RKO (cell line): ENCODE data around the gene CNDP2.
"Not testable (repeated sequence)": the region's sequence is repeated elsewhere in the genome, so short reads cannot be mapped to it uniquely, and the experiment has no call there.

Experiments
- DNase-seq: peaks from one replicate; pipeline ENCODE4 v3.0.0-alpha.2; 2016; ENCODE audit warnings: low spot score

CNDP2 gene

DNA sequence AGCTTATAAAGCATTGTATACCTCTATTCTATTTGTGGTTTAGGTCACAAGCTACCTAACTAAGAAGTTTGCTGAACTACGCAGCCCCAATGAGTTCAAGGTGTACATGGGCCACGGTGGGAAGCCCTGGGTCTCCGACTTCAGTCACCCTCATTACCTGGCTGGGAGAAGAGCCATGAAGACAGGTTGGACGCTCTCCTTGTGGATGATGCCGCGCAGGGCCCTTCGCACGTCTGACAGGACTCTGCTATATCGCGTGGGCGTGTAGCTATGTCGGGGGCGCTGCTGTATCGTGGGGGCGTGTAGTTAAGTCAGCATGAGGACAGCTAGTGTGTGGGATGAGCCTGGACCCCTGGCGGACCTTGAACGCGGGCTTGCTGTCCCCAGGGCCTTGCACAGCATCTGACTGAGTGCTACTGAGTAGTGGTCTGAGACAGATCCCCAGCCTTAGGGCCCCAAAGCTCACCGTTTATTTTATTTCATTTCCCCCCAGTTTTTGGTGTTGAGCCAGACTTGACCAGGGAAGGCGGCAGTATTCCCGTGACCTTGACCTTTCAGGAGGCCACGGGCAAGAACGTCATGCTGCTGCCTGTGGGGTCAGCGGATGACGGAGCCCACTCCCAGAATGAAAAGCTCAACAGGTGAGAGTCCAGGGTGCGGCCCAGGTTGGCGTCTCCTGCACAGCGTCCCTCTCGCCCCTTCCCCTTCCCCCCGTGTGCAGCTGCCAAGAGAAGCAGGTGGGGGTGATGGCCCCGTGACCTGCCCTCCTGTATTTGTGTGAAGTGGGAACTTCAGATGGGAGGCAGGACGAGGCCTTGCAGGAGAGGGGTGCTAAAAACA lies 22.5 kb downstream of the CNDP2 start:
- no peak for DNase-seq

DNA sequence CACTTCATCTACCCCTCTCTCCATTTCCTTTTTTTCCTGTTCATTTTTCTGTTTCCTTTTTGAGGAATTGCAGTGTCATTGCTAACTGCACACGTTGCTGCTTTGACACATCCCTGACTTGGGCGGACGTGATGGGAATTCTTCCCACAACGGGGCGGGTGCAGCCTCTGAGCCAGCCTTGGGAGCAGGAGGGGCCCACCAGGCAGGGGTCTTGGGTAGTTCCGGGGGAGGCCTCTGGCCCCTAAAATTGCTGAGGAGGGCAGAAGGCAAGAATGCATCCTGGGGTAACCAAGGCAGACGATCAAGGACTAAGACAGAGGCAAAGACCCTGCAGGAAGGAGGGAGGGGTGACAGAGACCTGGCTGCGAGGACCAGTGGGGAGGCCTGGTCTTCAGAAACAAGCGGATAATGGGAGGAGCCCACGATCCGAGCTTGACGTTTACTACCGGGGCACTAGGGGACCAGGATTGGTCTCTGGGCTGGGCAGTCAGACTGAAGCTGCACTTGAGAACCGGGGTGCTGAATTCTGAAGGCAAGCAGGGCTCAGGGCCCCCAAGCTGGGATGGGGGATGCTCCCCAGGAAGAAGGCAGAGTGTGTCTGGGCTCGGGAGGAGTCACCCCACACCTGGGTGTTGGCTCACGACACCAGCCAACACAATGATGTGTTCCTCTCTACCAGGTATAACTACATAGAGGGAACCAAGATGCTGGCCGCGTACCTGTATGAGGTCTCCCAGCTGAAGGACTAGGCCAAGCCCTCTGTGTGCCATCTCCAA lies 23.3 kb downstream of the CNDP2 start:
- DNase-seq, result no peak

DNA sequence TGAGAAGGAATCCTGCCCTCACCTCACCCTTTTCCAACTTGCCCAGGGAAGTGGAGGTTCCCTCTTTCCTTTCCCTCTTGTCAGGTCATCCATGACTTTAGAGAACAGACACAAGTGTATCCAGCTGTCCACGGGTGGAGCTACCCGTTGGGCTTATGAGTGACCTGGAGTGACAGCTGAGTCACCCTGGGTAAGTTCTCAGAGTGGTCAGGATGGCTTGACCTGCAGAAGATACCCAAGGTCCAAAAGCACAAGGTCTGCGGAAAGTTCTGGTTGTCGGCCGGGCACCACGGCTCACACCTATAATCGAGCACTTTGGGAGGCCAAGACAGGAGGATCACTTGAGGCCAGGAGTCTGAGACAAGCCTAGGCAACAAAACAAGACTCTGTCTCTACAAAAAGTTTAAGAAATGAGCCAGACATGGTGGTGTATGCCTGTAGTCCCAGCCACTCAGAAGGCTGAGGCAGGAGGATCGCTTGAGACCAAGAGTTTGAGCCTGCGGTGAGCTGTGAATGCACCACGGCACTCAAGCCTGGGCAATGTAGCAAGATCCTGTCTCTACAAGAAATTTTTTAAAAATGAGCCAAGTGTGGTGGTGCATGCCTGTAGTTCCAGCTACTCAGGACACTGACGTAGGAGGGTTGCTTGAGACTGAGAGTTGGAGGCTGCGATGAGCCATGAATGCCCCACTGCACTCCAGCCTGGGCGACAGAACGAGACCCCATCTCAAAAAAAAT lies 24.1 kb downstream of the CNDP2 start:
- no peak for DNase-seq

DNA sequence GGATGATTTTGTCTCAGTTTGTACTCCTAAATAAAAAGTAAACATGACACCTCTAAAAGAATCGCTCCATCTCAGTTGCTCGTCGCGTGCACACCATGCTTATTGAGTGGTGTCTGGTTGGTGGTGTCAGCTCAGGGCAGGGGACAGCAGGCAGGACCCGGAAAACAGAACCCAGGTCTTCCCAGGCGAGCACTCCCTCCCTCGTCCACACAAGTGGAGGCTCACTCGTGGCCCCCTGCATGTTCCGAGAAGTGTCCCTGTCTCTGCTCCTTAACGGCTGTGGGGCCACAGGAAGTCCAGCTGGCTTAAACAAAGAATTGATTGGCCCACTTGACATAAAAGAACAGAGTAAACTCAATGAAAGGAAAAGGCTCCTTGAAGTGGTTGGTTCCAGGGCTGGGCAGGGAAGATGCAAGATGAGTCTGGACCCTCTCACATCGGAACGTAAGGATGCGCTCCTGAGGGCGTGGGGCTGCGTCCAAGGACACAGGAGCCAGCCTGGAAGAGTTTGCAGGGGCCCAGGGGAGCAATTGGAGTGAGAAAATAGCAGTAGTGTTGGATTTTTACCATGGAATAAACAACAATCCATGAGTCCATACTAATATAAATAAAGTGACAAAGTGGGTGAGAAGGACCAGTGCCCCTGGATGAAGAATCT lies 25.0 kb downstream of the CNDP2 start:
- no peak for DNase-seq

DNA sequence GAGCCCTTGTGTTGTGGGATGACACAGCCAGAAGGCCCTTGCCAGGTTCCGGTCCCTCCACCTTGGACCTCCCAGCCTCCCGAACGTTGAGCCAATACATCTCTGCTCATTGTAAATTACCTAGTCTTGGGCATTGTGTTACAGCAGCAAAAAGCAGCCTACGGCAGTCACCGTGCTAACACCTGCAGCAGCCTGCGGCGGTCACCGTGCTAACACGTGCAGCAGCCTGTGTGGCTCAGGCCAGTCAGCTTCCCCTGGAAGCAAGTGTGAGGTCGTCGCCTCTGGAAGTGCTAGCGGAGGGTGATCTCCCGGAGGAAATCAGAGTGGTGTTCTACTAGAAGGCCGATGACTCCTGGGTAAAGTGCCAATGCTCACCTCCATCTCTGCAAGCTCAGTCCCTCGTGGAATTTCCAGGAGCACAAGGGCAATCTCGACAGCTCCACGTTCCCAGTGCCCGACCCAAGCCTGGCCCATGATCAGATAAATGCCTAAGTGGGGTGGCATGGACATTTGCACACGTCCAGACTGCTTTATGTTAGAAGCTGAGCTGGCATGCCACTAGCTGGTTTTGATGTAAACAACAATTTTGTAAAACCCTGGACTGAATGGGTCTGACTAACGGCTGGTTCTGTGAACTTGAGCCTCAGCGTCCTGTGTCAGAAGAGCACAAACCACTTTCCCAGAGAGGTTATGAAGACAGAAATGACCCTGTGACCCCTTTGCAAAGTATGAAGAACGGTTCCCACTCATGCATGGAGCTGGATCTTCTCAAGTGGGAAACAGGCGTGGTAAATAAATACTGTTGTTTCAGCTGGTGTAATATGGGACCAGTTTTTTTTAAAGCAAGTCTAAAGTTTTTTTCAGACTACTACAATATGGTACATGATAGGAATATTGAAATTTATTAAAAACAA lies 26.7 kb downstream of the CNDP2 start:
- DNase-seq, result no peak

DNA sequence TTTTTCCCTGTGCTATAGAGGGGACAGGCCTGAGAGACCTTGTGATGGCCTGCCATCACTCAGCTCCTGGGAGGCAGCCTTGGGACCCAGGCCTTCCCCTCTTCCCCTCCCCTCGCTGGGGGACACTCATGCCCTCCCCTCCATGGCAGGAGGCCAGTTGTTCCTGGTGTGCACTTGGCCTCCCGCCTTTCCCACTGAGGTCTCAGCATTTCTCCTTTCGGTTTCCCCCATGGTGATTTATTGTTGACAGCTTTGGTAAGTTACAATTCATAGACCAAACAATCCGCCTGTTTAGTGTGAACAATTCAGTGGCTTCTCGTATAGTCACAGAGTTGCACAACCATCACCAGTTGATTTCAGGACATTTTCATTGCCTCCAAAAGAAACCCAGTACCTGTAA lies 27.9 kb downstream of the CNDP2 start:
- no peak for DNase-seq

DNA sequence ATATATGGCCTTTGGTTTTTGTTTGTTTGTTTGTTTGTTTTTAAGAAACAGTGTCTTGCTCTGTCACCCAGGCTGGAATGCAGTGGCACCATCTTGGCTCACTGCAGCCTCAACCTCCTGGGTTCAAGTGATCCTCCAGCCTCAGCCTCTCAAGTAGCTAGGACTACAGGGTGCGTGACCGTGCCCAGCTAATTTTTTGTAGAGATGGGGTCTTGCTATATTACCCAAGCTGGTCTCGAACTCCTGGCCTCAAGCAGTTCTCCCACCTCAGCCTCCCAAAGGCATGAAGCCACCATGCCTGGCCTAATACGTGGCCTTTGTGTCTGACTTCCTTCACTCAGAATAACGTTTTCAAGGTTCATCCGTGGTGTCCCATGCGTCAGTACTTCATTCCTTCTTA lies 28.8 kb downstream of the CNDP2 start:
- DNase-seq, result not testable (repeated sequence)

DNA sequence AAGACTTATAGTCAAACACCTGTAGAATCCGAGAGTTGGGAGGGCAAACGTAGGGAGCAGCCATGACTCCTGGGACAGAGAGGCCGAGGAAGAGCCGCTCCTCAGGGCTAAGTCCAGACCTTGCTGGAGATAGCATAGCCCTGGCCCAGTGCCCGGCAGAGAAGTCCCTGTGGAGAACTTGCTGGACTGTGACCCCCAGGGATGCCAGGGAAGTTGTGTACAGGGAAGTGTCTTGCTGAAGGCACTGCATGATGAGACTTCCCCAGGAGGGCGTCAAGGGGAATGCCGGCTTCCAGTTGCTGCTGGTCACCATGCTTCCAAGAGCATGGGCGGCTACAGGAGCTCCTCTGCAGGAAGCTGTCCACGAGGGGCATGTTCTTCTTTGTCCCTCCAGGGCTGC lies 29.6 kb downstream of the CNDP2 start:
- DNase-seq, result no peak

DNA sequence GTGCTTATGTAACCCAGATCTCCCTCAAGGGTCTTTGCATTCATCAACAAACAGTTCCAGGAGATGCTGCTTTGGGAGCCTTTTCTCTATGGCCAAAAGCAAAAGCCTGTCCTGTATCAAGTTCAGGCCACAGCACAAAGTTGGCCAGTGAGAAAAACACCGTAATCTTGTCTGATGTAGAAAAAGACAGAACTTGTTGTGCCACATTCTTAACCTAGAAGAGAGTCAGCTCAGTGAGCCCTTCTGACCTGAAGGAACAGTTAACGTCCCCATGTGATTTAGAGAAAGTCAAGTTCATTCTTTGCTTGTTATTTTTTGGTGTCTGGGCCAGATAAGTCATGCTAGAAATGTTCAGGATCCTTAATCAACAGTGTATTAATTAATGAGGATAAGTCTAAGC lies 30.3 kb downstream of the CNDP2 start:
- DNase-seq, result no peak

DNA sequence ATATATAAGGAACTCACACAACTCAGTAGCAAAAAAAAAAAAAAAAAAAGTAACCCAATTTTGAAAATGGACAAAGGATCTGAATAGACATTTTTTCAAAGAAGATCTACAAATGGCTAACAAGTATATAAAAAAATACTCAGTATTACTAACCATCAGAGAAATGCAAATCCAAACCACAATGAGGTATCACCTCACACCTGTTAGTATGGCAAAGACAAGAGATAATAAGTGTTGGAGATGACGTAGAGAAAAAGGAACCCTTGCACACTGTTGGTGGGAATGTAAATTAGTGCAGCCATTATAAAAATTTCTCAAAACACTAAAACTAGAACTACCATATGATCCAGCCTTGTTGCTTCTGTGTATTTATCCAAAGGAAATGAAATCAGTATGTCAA lies 32.3 kb downstream of the CNDP2 start:
- DNase-seq, result no peak

DNA sequence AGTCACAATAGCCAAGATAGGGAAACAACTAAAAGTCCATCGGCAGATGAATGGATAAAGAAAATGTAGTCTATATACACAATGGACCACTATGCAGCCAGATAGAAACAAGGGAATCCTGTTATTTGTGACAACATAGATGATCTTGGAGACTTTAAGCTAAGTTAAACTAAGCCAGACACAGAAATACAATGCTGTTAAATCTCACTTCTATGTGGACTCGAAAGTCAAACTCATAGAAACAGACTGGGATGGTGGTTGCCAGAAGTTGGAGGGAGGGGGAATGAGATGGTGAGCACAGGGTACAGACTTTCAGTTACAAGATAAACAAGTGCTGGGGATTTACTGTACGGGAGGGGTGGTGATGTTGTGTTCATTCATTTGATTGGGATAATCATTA lies 32.8 kb downstream of the CNDP2 start:
- DNase-seq, result no peak

DNA sequence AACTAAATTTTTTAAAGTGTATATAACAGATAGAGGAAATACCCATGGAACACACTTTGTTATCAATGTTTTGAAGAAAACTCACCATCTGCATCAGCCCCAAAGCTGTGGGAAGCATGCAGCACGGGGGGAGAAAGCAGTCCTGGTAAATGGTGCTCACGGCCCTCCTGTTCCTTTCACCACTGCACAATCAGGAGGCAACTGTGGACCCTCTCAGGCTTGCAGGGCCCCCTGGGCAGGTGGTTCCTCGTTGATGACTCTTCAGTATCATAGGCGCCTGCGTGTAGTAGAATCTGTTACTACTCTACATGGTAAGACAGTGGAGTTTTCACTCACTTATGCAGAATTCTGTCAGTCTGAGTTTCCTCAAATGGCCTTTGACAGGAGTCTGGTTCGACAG lies 33.2 kb downstream of the CNDP2 start:
- DNase-seq, result no peak

DNA sequence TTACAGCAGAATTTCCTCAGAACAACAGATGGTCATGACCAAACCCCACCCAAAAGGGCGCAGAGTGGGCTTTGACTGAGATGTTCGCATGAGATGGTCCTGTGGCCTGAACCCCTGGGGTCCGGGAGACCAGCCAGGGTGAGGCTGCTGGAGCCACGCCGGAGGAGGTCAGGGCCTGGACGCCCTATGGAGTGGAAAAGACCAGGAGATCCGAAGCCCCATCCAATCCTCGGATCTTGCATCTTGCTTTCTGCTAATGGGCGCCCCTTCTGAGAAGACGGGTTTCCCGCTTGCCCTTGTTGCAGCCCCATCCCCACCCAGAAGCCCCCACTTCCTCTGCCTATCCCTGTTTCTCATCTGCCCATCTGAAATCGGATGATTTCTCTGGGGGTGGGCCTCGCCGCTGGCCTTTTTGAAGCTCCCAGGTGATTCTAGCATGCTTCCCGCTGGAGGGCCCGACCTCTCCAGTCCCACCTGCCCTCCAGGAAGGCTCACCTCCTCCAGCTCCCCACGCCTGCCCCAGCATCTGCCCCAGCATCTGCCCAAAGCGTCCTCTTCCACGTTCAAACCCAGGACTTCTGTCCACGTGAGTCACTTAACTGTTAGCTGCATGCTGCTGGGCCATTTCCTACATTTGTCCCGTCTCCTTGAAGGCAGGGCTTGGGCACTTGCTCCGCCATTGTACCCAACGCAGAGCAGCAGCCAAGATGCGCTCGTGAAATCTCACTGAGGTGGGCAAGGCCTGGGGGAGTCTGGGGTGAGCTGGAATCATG lies 33.8 kb downstream of the CNDP2 start:
- no peak for DNase-seq

DNA sequence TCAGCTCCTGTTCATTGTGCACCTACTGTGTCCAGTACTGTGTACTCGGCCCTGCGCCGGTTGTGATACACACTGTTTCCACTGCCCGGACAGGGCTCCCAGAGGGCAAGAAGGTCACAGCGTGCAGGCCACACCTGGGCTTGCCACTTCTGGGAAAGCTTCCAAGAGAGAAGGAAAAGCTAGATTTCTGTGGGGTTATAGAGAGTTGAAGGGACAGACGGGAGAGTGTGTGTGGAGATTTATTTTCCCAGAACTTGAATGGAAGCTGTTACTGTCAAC lies 34.4 kb downstream of the CNDP2 start:
- DNase-seq, result no peak

DNA sequence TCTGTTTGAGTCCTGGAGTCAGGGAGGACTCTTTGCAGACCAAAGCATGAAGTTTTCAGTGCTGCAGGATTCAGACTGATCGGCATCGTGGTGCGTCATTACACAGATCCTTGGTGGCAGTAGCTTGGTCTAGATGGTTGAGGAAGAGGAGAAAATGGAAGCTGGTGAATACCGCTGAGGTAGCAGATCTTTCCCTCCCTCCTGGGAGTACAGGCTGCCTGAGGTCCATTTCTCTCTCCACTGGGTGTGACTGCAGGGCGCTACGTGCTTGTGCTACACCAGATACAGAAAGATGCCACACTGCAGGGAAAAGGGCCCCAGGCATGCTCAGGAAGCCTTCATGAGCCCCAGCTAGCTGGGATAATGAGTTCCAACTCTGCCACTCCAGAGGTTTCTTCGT lies 34.9 kb downstream of the CNDP2 start:
- no peak for DNase-seq

DNA sequence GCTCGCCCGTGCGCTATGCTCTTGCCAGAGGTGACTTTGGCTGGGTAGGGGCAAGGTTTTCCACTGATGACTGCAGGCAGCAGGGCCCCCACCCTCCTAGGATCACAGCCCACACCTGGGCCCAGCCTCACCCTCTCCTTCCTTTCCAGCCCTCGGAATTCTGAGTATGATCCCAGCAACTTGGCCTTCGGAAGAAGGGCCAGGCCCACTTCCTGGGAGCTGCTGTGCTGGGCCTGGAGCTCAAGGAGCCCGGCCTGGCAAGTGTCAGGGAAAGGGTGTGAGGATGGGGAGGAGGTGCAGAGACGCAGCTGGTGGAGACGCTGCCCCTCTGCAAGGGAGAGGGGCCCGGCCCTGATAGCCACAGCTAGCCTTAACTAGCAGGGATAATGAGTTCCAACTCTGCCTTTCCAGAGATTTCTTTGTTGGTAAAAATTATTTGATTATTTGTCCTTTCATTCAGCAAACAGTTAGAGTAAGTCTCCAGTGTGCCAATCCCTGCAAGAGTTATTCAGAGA lies 36.4 kb downstream of the CNDP2 start:
- DNase-seq, result no peak

DNA sequence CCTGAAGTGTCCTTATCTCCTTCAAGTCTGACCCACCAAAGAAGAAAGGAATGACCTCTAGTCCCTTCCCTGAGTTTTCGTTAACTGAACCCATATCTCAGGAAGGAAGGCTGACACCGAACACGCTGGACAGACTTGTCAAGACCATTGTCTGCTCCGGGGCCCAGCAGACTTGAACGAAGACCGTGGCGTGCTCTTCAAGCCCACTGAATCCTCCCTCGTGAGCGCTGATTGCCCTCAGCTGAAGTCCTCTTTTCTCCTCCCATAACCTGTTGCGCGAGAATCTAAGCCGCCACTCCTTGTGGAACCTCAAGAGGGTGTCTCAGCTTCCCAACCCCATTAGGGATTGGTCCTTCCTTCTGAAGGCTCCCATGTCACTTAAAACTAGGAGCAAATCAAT lies 37.5 kb downstream of the CNDP2 start:
- DNase-seq, result no peak

DNA sequence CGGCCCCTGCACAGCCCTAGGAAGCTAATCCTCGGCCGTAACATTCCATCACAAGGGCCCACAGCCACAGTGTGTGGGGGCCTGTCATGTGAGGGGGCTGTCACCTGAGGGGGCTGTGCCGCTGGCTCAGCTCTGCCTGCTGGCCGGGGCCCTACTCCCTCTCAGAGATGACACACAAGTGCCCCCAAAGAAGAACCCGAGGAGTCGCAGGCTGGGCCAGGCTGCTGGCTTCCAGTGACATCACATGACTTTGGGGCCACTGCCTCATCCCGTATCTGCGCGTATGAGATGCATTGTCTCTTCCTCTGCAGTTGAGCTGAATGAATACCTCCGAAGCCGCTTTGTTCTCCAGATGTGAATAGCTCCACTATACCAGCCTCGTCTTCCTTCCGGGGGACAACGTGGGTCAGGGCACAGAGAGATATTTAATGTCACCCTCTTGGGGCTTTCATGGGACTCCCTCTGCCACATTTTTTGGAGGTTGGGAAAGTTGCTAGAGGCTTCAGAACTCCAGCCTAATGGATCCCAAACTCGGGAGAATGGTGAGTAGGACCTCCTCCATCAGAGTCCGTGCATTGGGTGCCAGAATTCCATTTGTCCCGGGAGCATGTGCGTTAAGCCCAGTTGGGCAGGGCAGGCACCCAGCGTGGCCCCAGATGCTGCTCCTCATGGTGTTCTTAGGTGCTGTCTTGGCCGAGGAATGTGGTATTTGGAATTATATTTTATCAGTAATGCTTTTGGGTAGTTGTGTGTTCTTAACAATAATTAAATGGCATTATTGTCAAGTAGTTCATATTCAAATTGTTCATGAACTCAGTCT lies 38.2 kb downstream of the CNDP2 start, which contains the start of gene CNDP1:
Gene CNDP1, plus strand, starts transcription at position 351 of the 820 bp plus-strand sequence. Its CDS starts 168 bp downstream, at position 519.
- no peak for DNase-seq

DNA sequence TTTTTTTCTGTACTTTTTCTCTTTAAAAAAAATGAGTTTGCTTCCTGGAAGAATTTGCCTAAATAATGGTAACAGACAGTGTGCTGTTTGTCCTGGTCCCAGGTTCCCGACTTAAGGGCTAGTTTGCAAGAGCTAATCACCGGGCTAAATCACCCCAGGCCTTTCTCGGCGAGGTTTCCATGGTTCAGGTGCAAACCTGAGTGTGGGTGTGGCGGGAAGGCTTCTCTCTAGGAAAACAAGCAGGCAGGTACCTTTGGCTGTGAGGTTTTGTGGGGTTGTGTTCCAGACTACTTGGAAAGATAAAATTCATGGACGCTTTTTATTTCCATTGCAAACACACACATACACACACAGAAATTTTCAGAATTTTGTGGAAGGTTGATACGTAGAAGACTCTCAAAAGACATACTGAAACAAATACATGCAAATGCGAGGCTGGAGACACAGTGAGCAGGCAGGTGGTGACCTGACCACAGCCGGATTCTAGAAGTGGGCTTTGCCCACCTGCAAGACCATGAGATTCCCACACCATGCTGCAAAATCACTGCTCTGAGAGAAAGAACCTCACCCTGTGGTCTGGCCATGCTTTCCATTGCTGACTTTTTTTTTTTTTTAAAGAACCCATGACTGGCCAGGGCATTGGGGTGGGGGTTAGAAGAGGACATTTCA lies 39.0 kb downstream of the CNDP2 start:
- DNase-seq, result no peak
